Measurements from ENCODE around the gene TACR1. TPM values are rescaled to one million over a fixed set of nuclear protein-coding genes. Genes with fewer than 3 reads are reported as not detected.

Gene TACR1
- total and polyA plus RNA-seq, 2 experiments from 2014 or later, result 3.5 to 7.3 TPM

DNA sequence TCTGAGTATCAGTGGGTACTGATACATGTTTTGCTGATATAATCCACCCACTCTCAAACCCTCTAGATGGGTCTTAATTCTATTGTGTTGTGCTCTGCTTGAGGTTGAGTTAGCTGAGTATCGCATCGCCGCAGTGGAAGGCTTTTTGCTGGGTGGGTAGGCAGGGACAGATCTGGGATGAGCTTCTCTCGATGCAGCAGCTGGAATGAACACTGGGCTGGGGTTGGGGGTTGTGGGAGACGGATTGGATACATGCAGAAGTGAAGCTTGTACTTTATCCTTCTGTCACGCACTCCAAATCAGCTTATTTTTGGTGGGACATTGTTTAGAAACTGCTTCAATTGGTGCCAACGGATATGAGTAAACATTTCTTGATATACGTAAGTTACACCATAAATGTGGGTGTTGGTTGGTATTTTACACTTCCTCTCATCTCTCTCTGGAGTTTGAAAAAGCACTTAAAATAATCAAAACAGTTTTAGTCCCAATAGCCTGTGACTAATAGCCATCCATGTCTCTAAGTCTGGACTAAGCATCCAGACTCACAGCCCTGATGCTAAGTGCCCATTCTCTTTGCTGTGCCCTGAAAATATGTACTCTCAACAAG lies 133.8 kb downstream of the TACR1 start:
- H2AFZ ChIP-seq, result peak overlapping the region; percentile 8; the same call in 1 of the 2 replicates
- no peak overlapping the region for H3K27ac Mint-ChIP-seq
- no peak; the same call in 1 of the 3 replicates for ATAC-seq

DNA sequence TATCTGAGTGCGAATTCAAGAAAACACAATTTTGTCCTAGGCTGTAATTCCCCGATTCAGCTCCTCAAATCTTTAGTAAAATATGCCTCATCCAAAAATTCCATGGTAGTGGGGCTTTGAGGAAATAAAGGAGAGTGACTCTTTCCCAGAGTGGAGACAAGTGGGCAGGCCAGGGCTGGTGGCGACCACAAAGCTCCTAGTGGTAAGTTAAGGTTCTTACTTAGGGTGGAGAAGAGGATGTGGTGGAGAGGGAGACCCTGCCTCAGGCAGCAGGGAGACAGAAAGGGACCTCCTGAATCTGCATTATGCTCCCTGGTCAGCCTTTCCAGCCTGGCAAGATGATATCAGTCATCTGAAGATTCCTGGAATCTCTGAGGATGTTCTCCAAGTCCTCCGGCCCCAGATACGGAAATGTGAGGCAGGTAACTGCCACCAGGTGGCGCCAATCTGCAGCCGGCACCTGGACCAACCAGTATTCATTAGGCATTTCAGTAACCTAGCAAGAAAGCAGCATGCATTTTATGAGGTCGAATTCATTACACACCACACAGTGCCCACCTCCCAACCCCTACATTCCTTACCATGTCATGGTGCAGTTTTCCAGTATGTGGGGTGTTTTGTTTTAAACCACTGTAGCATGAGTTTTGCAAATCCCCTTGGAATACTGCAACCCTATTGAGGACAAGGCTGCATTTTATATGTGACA lies 134.5 kb downstream of the TACR1 start:
- Histone ChIP-seq H3K9me2 (ENCODE audit: insufficient read depth) (0 out of 2 replicates have a peak, but pooled peaks cover 5% of the 10 kb centered on the region), H3K79me2 (replicated peaks; ENCODE audit: insufficient read depth) (no peaks in the 10 kb centered on the region), H4K20me1 (replicated peaks; ENCODE audit: insufficient read depth) (no peaks in the 10 kb centered on the region), H3K36me3 (ENCODE audit: insufficient read depth) (no peaks in the 10 kb centered on the region), H3K27me3 (ENCODE audit: insufficient read depth) (no peaks in the 10 kb centered on the region), H3K4me2 (no peak overlapping the region; the same call in 1 of the 2 replicates), H3K27ac (ENCODE audit: low read depth) (no peak overlapping the region), H3K4me3 (no peak overlapping the region), H3K4me1 (ENCODE audit: insufficient read depth) (0 out of 2 replicates have a peak, but pooled peaks cover 10% of the 10 kb centered on the region), H2AFZ (peak overlapping the region; percentile 8; the same call in 1 of the 2 replicates), H3F3A (replicated peaks; ENCODE audit: low read depth) (no peaks in the 10 kb centered on the region)
- Mint-ChIP-seq H3K4me3 (no peak overlapping the region), H3K27me3 (ENCODE audit: insufficient read depth, low read depth, poor library complexity) (peaks cover 6% of the 10 kb centered on the region), H3K9me3 (no peaks in the 10 kb centered on the region), H3K36me3 (ENCODE audit: low read depth) (no peaks in the 10 kb centered on the region; the same call in 2 of the 3 replicates), H3K27ac (no peak overlapping the region), H3K4me1 (peaks cover 13% of the 10 kb centered on the region)
- peak; percentile 77 for DNase-seq (ENCODE audit: low spot score)
- ATAC-seq, result peak; percentile 92
- TF ChIP-seq EZH2phosphoT487 (IDR thresholded peaks at IDR 0.05; ENCODE audit: unreplicated experiment), result no peak
- TF ChIP-seq, protein P1, sequence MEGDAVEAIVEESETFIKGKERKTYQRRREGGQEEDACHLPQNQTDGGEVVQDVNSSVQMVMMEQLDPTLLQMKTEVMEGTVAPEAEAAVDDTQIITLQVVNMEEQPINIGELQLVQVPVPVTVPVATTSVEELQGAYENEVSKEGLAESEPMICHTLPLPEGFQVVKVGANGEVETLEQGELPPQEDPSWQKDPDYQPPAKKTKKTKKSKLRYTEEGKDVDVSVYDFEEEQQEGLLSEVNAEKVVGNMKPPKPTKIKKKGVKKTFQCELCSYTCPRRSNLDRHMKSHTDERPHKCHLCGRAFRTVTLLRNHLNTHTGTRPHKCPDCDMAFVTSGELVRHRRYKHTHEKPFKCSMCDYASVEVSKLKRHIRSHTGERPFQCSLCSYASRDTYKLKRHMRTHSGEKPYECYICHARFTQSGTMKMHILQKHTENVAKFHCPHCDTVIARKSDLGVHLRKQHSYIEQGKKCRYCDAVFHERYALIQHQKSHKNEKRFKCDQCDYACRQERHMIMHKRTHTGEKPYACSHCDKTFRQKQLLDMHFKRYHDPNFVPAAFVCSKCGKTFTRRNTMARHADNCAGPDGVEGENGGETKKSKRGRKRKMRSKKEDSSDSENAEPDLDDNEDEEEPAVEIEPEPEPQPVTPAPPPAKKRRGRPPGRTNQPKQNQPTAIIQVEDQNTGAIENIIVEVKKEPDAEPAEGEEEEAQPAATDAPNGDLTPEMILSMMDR (conservative IDR thresholded peaks at IDR 0.05; ENCODE audit: low read depth in 2 of 2), result peak; percentile 93 to 99

More for the DNA sequence above, 133.8 kb downstream of the TACR1 start:
- Histone ChIP-seq H4K20me1 (replicated peaks; ENCODE audit: insufficient read depth) (no peaks in the 10 kb centered on the region), H3K27ac (ENCODE audit: low read depth) (no peak overlapping the region), H3K9me2 (ENCODE audit: insufficient read depth) (0 out of 2 replicates have a peak, but pooled peaks cover 5% of the 10 kb centered on the region), H3K27me3 (ENCODE audit: insufficient read depth) (no peaks in the 10 kb centered on the region), H3K36me3 (ENCODE audit: insufficient read depth) (no peaks in the 10 kb centered on the region), H3K4me1 (ENCODE audit: insufficient read depth) (0 out of 2 replicates have a peak, but pooled peaks cover 9% of the 10 kb centered on the region), H3K4me2 (no peak overlapping the region; the same call in 1 of the 2 replicates), H3F3A (replicated peaks; ENCODE audit: low read depth) (no peaks in the 10 kb centered on the region), H3K4me3 (no peak overlapping the region), H3K79me2 (replicated peaks; ENCODE audit: insufficient read depth) (no peaks in the 10 kb centered on the region)
- H3K9me3 Mint-ChIP-seq, result no peaks in the 10 kb centered on the region
- no peaks in the 10 kb centered on the region; the same call in 2 of the 3 replicates for H3K36me3 Mint-ChIP-seq (ENCODE audit: low read depth)
- no peak for TF ChIP-seq JUNB (IDR thresholded peaks at IDR 0.05; ENCODE audit: unreplicated experiment)
- no peak for TF ChIP-seq ZNF114 (CRISPR knock-in tag; IDR thresholded peaks at IDR 0.05)
- TF ChIP-seq EZH2 (IDR thresholded peaks at IDR 0.05; ENCODE audit: low read depth, unreplicated experiment), result no peak
- TF ChIP-seq STAT1 (IDR thresholded peaks at IDR 0.05; ENCODE audit: unreplicated experiment), result no peak
- no peak for TF ChIP-seq EZH2phosphoT487 (IDR thresholded peaks at IDR 0.05; ENCODE audit: unreplicated experiment)
- DNase-seq (ENCODE audit: low spot score), result no peak
- no peak overlapping the region for H3K4me3 Mint-ChIP-seq
- peaks cover 6% of the 10 kb centered on the region for H3K27me3 Mint-ChIP-seq (ENCODE audit: insufficient read depth, low read depth, poor library complexity)
- peaks cover 11% of the 10 kb centered on the region for H3K4me1 Mint-ChIP-seq

All from GM23338 (cell line).